GM18870 (cell line): ENCODE measurements around the gene ARFGEF3.

Experiments used
- ATAC-seq: cut with Tn5 transposase; IDR thresholded peaks from one replicate; pipeline ENCODE4 v1.9.1; 2021; ENCODE audit warnings: moderate library complexity; ENCODE audit not compliant: unreplicated experiment

ARFGEF3 gene

DNA sequence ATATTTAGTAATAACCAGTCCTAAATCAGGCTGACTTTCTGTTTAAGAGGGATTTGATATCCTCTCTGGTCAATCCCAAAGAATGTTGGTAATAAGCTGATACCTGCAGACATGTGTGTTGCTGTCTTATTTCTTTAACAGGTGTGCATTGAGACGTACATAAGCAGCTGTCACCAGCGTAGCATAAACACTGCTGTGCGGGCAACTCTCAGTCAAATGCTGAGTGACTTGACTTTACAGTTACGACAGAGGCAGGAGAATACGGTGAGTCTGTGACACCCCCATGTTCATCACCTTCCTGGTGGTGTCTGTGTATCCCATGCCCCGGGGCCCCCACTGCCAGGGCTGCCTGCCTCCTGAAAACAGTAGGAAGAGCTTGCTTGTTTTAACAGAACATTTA, 76.6 kb downstream of the ARFGEF3 start:
- ATAC-seq: no peak

DNA sequence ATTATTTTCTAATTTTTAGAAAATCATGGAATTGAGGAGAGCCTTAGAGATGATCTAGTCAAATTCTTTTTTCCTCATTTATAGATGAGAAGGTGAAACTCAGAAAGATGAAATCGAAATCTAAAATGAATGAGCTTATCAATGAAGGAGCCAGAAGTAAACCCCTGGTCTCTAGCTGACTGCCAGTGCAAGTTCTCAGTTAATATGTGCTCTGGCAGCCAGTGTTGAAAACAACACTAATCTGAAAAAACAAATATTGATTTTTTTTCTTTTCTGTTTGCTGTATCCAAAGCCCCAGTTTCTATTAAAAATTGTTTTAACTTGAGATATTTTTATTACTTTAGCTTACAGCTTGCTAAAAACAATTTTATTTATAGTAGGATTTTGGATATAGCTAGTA, 78.0 kb downstream of the ARFGEF3 start:
- ATAC-seq: no peak

- ATAC-seq: no peak
Observed at GRCh38 chr6:138240476-138241245, 78.9 kb downstream of the ARFGEF3 start.

DNA sequence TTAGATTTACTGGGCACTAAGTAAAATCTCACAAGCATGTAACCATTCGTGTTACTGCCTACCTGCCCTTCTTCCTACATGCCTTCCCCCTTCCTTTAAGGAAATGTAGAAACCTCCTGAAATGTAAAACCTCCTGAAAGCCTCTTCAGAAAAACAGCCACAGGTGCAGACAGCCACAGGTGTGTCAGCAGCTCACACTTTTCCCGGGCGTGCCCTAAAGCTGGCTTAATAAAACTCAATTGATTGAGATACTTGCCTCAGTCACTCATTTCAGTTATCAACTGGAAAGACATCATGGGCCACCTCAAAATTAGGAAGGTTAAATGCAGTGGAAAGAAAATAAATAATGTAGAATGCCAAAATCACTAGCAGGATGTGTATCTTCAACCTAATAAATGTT, 79.6 kb downstream of the ARFGEF3 start:
- ATAC-seq: no peak

GRCh38 chr6:138241934-138242333, 80.2 kb downstream of the ARFGEF3 start:
- no peak for ATAC-seq

DNA sequence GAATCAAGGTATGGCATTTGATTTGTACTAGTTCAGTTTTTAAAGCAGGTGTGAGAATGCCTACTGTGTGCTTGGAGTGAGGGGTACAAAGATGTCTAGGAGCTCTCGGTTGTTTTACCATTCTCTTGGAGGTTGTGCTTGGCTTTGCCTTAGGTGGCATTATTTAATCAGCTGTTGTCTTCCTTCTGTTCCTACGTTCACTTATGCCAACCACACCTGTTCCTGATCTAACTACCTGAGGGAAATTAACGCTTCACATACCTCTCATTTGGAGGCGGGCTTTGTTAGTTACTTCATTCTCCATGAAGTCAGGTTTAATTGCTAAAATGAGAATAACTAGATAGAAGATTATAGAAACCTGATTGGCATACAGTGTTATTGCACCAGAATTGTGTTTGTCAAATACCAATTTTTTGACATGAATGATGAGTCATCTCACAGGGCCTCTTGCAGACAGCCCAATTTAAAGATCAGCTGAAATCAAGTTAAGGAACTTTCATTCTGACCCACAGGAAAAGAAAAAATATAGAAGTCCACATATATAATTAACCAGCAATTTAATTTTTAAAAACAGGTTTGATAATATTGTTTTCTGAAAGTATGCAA, 81.4 kb downstream of the ARFGEF3 start:
- ATAC-seq: no peak

GRCh38 chr6:138245751-138246150, 84.0 kb downstream of the ARFGEF3 start:
- ATAC-seq: no peak

DNA sequence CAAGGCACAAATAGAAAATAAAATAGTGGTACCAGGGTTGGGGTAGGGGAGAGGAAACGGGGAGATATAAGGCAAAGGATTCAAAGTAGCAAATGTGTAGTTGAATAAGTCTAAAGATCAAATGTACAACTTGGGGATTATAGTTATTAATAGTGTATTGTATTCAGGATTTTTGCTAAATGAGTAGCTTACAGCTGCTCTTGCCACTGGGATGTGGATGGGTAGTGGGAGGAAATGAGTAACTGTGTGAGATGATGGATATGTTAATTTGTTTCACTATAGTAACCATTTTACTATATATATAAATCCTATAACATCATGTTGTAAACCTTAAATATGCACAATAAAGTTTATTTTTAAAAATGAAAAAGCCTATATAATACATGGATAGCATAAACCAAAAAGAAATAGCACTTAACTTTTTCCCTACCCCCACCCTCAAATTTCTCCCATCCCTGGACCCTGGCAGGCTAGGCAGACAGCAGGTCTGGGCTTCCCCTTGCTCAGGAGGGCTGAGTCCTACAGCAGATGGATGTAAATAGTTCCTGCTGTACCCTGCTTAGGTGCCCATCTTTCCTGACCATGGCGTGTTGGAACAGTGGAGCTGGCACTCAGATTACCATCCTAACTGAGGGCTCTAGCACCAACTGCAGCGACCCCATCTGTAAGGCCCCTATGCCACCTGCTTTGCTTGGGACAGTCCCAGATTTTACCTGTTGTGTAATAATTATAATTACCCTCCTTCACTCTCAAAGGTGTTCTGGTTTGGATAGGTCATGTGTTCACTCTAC, 85.1 kb downstream of the ARFGEF3 start:
- ATAC-seq: no peak

DNA sequence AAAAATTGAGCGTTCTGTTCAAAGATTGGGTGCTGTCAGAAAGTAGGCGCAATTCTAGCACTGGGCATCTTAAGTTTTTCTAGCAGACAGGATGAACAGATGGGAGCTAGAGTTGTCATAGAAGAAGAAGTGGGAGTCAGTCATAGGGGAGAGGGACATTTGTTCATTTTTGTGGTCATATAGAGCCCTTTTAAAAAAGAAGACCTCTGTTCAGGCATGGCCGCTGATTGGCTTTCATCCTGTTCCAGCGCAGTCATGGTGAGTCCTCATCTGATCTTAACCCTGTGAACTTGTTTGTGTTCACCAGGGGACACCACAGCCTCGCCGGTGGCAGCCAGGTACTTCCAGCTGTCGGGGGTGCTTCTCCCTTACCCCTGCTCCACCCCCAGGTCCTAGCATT, 86.3 kb downstream of the ARFGEF3 start:
- ATAC-seq: no peak

DNA sequence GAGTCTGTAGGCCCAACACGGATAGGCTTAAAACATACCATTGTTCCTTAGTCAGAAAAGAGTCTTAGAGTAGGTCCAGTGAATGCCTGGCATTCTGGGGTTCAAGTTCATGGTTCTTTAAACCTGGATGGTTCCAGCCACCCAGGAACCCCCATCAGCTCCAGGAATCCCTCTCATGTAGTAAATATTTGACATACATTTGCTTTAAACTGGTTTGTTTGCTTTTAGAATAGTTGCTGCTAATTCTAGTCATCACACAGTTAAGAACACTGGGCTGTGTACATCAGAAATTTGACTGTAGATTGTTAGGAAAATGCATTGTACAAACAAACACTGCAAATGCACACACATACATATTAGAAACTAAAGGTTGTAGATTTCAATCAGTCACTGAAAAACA, 87.1 kb downstream of the ARFGEF3 start:
- ATAC-seq: no peak

- ATAC-seq: no peak
Observed at GRCh38 chr6:138250053-138250452, 88.3 kb downstream of the ARFGEF3 start.

DNA sequence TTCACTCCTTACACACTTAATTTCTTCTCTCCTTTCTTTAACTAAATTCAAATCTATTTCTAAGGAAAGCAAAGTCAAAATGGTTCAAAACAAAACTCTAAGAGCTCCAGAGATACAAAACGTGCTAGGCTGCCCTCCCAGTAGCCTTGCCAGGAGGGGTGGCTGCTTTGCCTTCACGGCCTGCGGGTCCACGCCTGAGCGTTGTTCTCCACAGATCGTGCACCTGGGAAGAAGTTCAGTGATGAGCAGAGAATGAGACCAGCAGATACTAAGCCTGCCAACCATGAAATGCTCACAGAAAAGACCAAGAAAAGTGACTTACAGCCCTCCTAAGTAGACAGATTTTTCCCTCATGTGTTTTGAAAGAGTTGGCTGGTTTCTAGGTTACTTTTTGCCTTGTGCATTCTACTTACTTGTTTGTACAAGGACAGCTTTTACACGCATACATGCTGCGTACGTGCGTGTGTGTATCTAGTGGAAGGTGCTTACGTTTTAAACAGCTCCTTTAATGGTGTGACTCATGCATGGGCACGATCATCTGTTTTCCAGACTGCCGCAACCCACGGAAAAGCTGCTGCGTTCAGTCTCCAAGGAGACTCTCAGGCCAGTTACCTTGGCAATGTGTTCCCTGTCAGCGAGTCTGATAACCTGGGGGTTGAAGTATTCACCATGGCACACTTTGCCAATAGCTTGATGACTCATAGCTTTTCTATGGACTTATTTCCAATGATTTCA, 88.9 kb downstream of the ARFGEF3 start:
- no peak for ATAC-seq

- no peak for ATAC-seq
Observed at GRCh38 chr6:138253731-138254130, 92.0 kb downstream of the ARFGEF3 start.

DNA sequence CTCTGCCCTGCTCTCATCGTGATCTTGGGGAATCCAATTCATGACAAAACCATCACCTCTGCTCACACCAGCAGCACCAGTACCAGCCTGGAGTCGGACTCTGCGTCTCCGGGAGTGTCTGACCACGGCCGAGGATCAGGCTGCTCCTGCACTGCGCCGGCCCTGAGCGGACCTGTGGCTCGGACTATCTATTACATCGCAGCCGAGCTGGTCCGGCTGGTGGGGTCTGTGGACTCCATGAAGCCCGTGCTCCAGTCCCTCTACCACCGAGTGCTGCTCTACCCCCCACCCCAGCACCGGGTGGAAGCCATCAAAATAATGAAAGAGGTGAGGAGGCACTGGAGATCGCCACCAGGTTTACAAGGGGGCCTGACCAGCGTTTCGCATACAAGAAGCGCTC, 93.7 kb downstream of the ARFGEF3 start:
- no peak for ATAC-seq

DNA sequence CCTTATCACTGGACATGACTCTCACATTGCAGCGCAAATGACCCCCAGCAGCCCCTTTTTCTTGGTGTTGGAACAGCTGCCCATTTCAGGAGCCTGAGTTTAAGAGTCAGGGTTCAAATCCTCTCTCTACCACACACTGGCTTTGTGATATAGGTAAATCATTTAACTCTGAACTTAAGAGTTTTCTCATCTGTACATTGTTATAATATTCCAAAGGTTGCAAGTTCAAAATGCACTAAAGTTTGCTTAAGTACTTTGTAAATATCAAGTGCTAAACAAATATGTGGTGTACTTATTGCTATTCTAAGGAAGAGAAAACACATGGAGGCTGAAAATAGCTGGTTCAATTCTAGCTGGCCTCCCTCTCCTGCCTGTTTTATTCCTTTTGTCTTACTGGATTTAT, 95.9 kb downstream of the ARFGEF3 start:
- no peak for ATAC-seq

GRCh38 chr6:138258197-138258596, 96.5 kb downstream of the ARFGEF3 start:
- no peak for ATAC-seq

- ATAC-seq: no peak
Observed at GRCh38 chr6:138258991-138259390, 97.3 kb downstream of the ARFGEF3 start.

DNA sequence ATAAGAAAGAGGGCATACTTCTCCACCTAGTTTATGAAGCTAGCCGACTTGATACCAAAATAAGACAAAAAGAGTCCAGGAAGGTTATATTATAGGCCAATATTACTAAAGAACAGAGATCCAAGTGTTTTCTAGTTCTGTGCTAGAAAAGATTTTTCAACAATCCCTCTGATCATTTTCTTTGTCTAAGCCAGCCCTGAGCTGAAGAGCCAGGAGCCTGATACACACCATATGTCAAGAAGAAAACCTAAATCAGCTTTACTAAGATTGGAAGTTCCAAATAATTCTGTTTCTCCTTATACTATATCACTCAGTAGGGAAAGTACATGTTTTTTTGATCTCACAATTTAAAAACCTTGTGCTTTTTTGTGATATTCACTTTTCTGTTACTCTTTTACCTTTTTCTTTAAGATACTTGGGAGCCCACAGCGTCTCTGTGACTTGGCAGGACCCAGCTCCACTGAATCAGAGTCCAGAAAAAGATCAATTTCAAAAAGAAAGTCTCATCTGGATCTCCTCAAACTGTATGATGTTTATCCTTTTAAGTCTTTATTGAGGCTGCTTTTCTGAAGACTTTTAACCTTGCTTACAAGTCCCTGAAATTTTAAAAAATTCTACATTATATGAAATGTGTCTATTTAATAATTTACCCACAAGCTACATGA, 99.5 kb downstream of the ARFGEF3 start:
- ATAC-seq: no peak

DNA sequence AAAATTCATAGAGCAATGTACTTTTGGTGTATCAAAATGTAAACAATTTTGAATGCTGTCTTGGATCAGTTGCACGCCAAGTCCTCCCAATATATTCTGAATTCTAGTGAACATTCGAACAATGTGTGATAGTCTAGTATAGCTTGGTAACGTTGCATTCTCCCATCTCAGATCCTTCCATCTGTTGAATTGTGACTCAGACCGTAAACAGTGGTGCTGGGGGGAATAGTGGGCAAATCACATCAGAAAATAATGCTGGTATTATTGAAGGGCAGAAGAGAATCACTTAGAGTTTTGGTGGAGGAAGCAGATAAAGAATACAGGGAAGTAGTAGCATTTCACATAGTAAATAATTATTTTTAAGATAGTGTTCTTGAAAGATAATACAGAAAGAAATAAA, 102.2 kb downstream of the ARFGEF3 start:
- no peak for ATAC-seq

DNA sequence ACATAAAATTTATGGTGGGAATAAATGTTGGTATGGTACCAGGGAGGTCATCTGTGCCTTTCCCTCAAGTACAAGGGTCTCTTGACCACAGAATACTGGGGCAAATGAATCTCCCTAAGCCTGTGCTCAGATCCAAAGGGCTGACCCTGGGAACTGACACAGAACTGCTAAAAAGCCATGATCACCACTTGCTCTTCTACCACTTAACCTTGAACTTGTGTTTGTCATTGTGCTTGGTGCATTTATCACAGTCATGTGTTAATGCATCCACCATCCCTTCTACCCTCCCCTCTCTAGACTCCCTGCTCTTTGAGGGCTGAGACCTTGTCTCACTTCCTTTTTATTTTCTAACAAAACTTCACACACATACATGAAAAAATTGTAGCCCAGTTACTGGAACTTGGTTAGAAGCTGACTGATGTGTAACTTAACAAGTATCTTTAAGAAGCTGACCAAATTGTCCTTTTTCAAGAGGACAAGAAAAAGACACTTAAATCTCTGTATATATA, 102.7 kb downstream of the ARFGEF3 start:
- no peak for ATAC-seq

DNA sequence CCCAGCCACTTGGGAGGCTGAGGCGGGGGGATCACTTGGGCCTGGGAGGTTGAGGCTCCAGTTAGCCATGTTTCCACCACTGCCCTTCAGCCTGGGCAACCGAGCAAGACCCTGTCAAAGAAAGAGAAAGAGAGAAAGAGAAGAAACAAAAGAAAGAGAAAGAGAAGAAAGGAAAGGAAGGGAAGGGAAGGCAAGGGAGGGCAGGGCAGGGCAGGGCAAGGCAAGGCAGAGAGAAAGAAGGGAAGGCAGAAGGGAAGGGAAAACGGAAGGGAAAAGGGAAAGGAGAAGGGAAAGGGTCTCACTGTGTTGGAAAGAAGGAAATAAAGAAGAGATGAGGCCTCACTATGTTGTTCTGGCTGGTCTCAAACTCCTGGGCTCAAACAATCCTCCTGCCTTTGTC, 104.4 kb downstream of the ARFGEF3 start:
- ATAC-seq: no peak
